HL-60 (cell line): Measurements from ENCODE around the gene TPI1.
A peak's percentile ranks its signal among the peaks of the same experiment; 100 is the strongest.

Experiments used
- DNase-seq, 2 experiments: peaks; one replicate each; pipeline ENCODE4 v3.0.0-alpha.2; 2010 to 2020; ENCODE audit warnings: low read depth in 1 of 2, low spot score in 1 of 2
- H3K27ac ChIP-seq: fragments of 250-450 bp; sonication (Bioruptor Pico); replicated peaks from 2 replicates; pipeline ENCODE4 v1.5.1; 2020; ENCODE audit warnings: mild to moderate bottlenecking, moderate library complexity
- H3K27me3 ChIP-seq: fragments of 250-450 bp; sonication (Bioruptor Pico); 2 replicates; pipeline ENCODE4 v1.5.1; 2021; ENCODE audit warnings: mild to moderate bottlenecking, moderate library complexity; ENCODE audit not compliant: insufficient read depth, poor library complexity, severe bottlenecking
- H3K4me3 ChIP-seq: replicated peaks from 2 replicates; pipeline ENCODE4 v1.5.1; 2011; ENCODE audit warnings: mild to moderate bottlenecking, control low read depth, low read length; ENCODE audit not compliant: insufficient read depth
- CTCF ChIP-seq: IDR thresholded peaks from one replicate; pipeline ENCODE4 v1.5.1; 2011; ENCODE audit warnings: low read length, control low read depth, inconsistent platforms; ENCODE audit not compliant: insufficient read depth
- GABPA ChIP-seq: IDR thresholded peaks from 2 replicates; pipeline ENCODE4 v1.6.1; 2012; ENCODE audit warnings: low read depth
- POLR2AphosphoS5 ChIP-seq: IDR thresholded peaks from 2 replicates; pipeline ENCODE4 v1.6.1; 2012; ENCODE audit warnings: low read depth
- REST ChIP-seq: IDR thresholded peaks from 2 replicates; pipeline ENCODE4 v1.6.1; 2012; ENCODE audit warnings: low read depth; ENCODE audit not compliant: insufficient replicate concordance
- SPI1 ChIP-seq: IDR thresholded peaks from 2 replicates; pipeline ENCODE4 v1.6.1; 2012; ENCODE audit warnings: low read depth, mild to moderate bottlenecking, borderline replicate concordance

TPI1 gene

GRCh38 chr12:6827437-6827911, 39.9 kb upstream of the TPI1 start:
- Histone ChIP-seq H3K27me3 (peaks cover 26% of the 10 kb centered on the region), H3K27ac (no peak overlapping the region)
- TF ChIP-seq REST (no peak), CTCF (no peak), SPI1 (no peak), GABPA (no peak), POLR2AphosphoS5 (no peak)

DNA sequence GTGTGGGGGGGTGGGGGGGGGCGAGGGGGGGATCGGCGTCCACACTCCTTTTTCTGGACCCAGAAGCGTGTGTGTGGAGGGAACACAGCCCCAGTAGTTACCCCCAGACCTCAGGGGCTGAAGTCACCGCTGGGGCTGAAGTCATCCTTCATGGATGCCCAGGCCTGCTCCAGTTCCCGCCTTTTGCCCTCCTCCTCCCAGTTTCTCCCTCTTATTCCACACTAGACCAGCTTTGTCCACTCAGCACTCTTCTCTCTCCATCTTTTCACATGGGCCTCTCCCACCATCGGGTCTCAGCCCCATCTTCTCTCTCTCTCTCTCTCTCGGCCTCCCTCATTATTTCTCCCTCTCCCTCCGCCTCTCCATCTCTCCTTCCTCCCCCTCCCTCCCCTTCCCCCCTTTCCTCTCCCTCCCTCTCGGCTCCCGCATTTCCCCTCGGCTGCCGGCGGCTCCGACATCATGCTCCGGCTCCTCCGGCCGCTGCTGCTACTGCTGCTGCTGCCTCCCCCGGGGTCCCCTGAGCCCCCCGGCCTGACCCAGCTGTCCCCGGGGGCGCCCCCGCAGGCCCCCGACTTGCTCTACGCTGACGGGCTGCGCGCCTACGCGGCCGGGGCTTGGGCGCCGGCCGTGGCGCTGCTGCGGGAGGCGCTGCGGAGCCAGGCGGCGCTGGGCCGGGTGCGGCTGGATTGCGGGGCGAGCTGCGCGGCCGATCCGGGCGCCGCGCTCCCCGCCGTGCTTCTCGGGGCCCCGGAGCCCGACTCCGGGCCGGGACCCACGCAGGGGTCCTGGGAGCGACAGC, 39.1 kb upstream of the TPI1 start, which contains the start of gene P3H3:
TSS of gene P3H3 (plus strand) at position 426 of the 799 bp plus-strand sequence. CDS start at position 460, 34 bp downstream.
- DNase-seq = no peak
- TF ChIP-seq REST = no peak
- H3K4me3 ChIP-seq = peak within 1 kb of the TSS; percentile 39
- peaks cover 23% of the 10 kb centered on the region for H3K27me3 ChIP-seq
- no peak within 1 kb of the TSS for H3K27ac ChIP-seq

More at GRCh38 chr12:6827437-6827911, 39.9 kb upstream of the TPI1 start:
- peak in 1 of 2 experiments; percentile 55 for DNase-seq
- H3K4me3 ChIP-seq = no peak overlapping the region

- no peak for TF ChIP-seq CTCF
- TF ChIP-seq POLR2AphosphoS5 = no peak
- no peak for TF ChIP-seq REST
- TF ChIP-seq GABPA = no peak
- no peak for TF ChIP-seq SPI1
- Histone ChIP-seq H3K27me3 (peaks cover 22% of the 10 kb centered on the region), H3K4me3 (peak overlapping the region; percentile 39), H3K27ac (no peak overlapping the region)
- no peak for DNase-seq
Measured at GRCh38 chr12:6828781-6829535, 38.4 kb upstream of the TPI1 start.
